IPS-18c (cell line): ENCODE measurements around the gene METTL16.

Source experiments
- H3K4me3 ChIP-seq: 2 replicates; pipeline ENCODE4 v1.7.0; 2013; ENCODE audit warnings: low read depth, mild to moderate bottlenecking, low read length, moderate library complexity; ENCODE audit not compliant: insufficient read depth
- H3K9me3 ChIP-seq: one replicate; pipeline ENCODE4 v1.6.1; 2013; ENCODE audit warnings: mild to moderate bottlenecking, low read length, moderate library complexity; ENCODE audit not compliant: control insufficient read depth, insufficient read depth

The METTL16 gene

GRCh38 chr17:2384439-2385127, 127.1 kb downstream of the METTL16 start:
- Histone ChIP-seq H3K9me3 (no peaks in the 10 kb centered on the region), H3K4me3 (no peak overlapping the region)

- H3K4me3 ChIP-seq, result no peak overlapping the region
- no peaks in the 10 kb centered on the region for H3K9me3 ChIP-seq
Measured at GRCh38 chr17:2383628-2384167, 128.0 kb downstream of the METTL16 start.

- H3K4me3 ChIP-seq, result no peak overlapping the region
- H3K9me3 ChIP-seq, result no peaks in the 10 kb centered on the region
Measured at GRCh38 chr17:2380950-2381649, 130.6 kb downstream of the METTL16 start.

GRCh38 chr17:2380226-2380922, 131.3 kb downstream of the METTL16 start:
- no peaks in the 10 kb centered on the region for H3K9me3 ChIP-seq

GRCh38 chr17:2379489-2380225, 132.0 kb downstream of the METTL16 start:
- Histone ChIP-seq H3K9me3 (no peaks in the 10 kb centered on the region), H3K4me3 (no peak overlapping the region)

More at GRCh38 chr17:2380226-2380922, 131.3 kb downstream of the METTL16 start:
- H3K4me3 ChIP-seq, result no peak overlapping the region

- H3K9me3 ChIP-seq, result no peaks in the 10 kb centered on the region
- no peak overlapping the region for H3K4me3 ChIP-seq
Measured at GRCh38 chr17:2378905-2379304, 132.8 kb downstream of the METTL16 start.

GRCh38 chr17:2377659-2378058, 134.0 kb downstream of the METTL16 start:
- no peak overlapping the region for H3K4me3 ChIP-seq

GRCh38 chr17:2376107-2376506, 135.6 kb downstream of the METTL16 start:
- H3K9me3 ChIP-seq, result no peaks in the 10 kb centered on the region

More at GRCh38 chr17:2377659-2378058, 134.0 kb downstream of the METTL16 start:
- H3K9me3 ChIP-seq, result no peaks in the 10 kb centered on the region

GRCh38 chr17:2375406-2375805, 136.3 kb downstream of the METTL16 start:
- Histone ChIP-seq H3K9me3 (no peaks in the 10 kb centered on the region), H3K4me3 (no peak overlapping the region; the same call in 1 of the 2 replicates)

More at GRCh38 chr17:2376107-2376506, 135.6 kb downstream of the METTL16 start:
- no peak overlapping the region for H3K4me3 ChIP-seq

- no peaks in the 10 kb centered on the region for H3K9me3 ChIP-seq
- no peak overlapping the region for H3K4me3 ChIP-seq
Measured at GRCh38 chr17:2374549-2375285, 137.0 kb downstream of the METTL16 start.

GRCh38 chr17:2373179-2373578, 138.5 kb downstream of the METTL16 start:
- Histone ChIP-seq H3K9me3 (no peaks in the 10 kb centered on the region), H3K4me3 (no peak overlapping the region)

- Histone ChIP-seq H3K9me3 (no peaks in the 10 kb centered on the region), H3K4me3 (no peak overlapping the region)
Measured at GRCh38 chr17:2372681-2373080, 139.0 kb downstream of the METTL16 start.

GRCh38 chr17:2372180-2372579, 139.5 kb downstream of the METTL16 start:
- no peak overlapping the region for H3K4me3 ChIP-seq
- H3K9me3 ChIP-seq, result no peaks in the 10 kb centered on the region

GRCh38 chr17:2371183-2372130, 140.2 kb downstream of the METTL16 start:
- no peak overlapping the region for H3K4me3 ChIP-seq

GRCh38 chr17:2370211-2370589, 141.5 kb downstream of the METTL16 start:
- no peak overlapping the region for H3K4me3 ChIP-seq
- H3K9me3 ChIP-seq, result no peaks in the 10 kb centered on the region

More at GRCh38 chr17:2371183-2372130, 140.2 kb downstream of the METTL16 start:
- no peaks in the 10 kb centered on the region for H3K9me3 ChIP-seq
